Measurements from ENCODE around the gene FGGY. TPM values are rescaled to one million over a fixed set of nuclear protein-coding genes. Genes with fewer than 3 reads are reported as not detected.

Gene FGGY
- total RNA-seq, 1 experiment from 2014 or later: 12.0 TPM

DNA sequence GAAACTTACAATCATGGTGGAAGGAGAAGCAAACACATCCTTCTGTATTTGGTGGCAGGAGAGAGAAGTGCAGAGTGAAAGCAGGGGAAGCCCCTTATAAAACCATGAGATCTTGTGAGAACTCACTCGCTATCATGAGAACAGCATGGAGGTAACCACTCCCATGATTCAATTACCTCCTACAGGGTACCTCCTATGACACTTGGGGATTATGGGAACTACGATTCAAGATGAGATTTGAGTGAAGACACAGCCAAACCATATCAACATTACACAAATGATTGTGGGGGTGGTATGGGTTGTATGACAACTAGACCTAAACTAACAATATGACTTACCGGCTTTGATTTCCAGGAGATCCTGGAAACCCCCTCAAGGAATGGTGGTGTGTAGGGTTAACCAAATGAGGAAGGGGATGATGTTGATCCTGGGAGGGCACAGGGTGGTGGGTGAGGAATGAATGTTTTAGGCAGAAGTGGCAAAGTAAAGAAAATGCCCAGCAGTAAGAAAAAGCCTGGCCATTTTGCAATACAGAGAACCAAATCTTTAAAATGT lies 80.5 kb downstream of the FGGY start:
- POLR2A ChIA-PET: no interaction called here
- CTCF ChIA-PET: no interaction called here
- no peaks in the 10 kb centered on the region for H3K27me3 Mint-ChIP-seq (ENCODE audit: low read depth)
- DNase-seq (ENCODE audit: low spot score) (no peak), ATAC-seq (no peak)
- H3K4me3 Mint-ChIP-seq: no peak overlapping the region
- H3K9me3 Mint-ChIP-seq: peaks cover 9% of the 10 kb centered on the region
- peaks cover 22% of the 10 kb centered on the region for H3K36me3 Mint-ChIP-seq
- TF ChIP-seq, protein P1, sequence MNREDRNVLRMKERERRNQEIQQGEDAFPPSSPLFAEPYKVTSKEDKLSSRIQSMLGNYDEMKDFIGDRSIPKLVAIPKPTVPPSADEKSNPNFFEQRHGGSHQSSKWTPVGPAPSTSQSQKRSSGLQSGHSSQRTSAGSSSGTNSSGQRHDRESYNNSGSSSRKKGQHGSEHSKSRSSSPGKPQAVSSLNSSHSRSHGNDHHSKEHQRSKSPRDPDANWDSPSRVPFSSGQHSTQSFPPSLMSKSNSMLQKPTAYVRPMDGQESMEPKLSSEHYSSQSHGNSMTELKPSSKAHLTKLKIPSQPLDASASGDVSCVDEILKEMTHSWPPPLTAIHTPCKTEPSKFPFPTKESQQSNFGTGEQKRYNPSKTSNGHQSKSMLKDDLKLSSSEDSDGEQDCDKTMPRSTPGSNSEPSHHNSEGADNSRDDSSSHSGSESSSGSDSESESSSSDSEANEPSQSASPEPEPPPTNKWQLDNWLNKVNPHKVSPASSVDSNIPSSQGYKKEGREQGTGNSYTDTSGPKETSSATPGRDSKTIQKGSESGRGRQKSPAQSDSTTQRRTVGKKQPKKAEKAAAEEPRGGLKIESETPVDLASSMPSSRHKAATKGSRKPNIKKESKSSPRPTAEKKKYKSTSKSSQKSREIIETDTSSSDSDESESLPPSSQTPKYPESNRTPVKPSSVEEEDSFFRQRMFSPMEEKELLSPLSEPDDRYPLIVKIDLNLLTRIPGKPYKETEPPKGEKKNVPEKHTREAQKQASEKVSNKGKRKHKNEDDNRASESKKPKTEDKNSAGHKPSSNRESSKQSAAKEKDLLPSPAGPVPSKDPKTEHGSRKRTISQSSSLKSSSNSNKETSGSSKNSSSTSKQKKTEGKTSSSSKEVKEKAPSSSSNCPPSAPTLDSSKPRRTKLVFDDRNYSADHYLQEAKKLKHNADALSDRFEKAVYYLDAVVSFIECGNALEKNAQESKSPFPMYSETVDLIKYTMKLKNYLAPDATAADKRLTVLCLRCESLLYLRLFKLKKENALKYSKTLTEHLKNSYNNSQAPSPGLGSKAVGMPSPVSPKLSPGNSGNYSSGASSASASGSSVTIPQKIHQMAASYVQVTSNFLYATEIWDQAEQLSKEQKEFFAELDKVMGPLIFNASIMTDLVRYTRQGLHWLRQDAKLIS (CRISPR knock-in tag; IDR thresholded peaks at IDR 0.05; ENCODE audit: borderline replicate concordance): no peak
- no peak for TF ChIP-seq ZNF396 (CRISPR knock-in tag; IDR thresholded peaks at IDR 0.05; ENCODE audit: borderline replicate concordance)
- no peak for TF ChIP-seq CREB1 (CRISPR knock-in tag; IDR thresholded peaks at IDR 0.05)
- no peak for TF ChIP-seq MXD4 (CRISPR knock-in tag; IDR thresholded peaks at IDR 0.05; ENCODE audit: borderline replicate concordance)
- no peak for TF ChIP-seq ZNF121 (CRISPR knock-in tag; IDR thresholded peaks at IDR 0.05)
- TF ChIP-seq, protein P2, sequence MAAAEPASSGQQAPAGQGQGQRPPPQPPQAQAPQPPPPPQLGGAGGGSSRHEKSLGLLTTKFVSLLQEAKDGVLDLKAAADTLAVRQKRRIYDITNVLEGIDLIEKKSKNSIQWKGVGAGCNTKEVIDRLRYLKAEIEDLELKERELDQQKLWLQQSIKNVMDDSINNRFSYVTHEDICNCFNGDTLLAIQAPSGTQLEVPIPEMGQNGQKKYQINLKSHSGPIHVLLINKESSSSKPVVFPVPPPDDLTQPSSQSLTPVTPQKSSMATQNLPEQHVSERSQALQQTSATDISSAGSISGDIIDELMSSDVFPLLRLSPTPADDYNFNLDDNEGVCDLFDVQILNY (CRISPR knock-in tag; IDR thresholded peaks at IDR 0.05): no peak
- TF ChIP-seq, protein P3, sequence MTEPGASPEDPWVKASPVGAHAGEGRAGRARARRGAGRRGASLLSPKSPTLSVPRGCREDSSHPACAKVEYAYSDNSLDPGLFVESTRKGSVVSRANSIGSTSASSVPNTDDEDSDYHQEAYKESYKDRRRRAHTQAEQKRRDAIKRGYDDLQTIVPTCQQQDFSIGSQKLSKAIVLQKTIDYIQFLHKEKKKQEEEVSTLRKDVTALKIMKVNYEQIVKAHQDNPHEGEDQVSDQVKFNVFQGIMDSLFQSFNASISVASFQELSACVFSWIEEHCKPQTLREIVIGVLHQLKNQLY (CRISPR knock-in tag; IDR thresholded peaks at IDR 0.05): no peak
- TF ChIP-seq E2F1 (CRISPR knock-in tag; IDR thresholded peaks at IDR 0.05): no peak
- no peak for TF ChIP-seq FOXP1 (CRISPR knock-in tag; IDR thresholded peaks at IDR 0.05; ENCODE audit: borderline replicate concordance)
- no peak for TF ChIP-seq ELF4 (CRISPR knock-in tag; IDR thresholded peaks at IDR 0.05; ENCODE audit: low read depth)
- no peak for TF ChIP-seq SMAD4 (CRISPR knock-in tag; IDR thresholded peaks at IDR 0.05)
- TF ChIP-seq JAZF1 (CRISPR knock-in tag; IDR thresholded peaks at IDR 0.05): no peak
- H3K27ac Mint-ChIP-seq: no peak overlapping the region
- no peaks in the 10 kb centered on the region for H3K4me1 Mint-ChIP-seq

DNA sequence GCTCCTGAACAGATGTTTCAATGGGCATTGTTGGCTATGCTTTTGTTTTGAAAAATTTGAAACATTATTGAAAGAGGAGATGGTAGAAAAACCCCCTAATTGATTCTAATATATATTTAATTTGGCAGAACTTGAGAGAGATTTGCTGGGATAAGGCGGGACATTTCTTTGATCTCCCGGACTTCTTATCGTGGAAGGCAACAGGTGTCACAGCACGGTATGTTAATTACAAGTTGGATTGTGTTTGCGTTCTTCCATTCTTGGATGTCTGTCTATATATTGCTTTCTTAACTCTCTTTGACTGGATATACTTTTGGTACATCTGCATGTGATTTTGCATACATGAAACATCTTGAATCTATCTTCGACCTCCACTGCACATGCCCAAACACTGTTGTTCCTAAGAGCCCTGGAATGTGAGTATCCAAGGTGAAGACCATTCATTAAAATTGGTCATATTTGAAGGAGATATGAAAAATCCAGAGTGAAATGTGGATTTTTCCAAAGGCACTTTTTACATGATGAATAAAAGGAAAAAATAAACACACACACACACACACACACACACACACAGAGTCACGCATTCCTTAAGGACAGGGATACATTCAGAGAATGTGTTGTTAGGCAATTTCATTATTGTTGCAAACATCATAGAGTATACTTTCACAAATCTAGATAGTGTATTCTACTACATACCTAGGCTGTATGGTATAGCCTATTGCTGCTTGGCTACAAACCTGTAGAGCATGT lies 81.9 kb downstream of the FGGY start:
- ChIA-PET POLR2A (no interaction called here), CTCF (no interaction called here)
- no peak overlapping the region for H3K27ac Mint-ChIP-seq
- no peak for TF ChIP-seq TCF7 (CRISPR knock-in tag; IDR thresholded peaks at IDR 0.05; ENCODE audit: low read depth)
- TF ChIP-seq ATF1 (CRISPR knock-in tag; IDR thresholded peaks at IDR 0.05): no peak
- TF ChIP-seq, protein P4, sequence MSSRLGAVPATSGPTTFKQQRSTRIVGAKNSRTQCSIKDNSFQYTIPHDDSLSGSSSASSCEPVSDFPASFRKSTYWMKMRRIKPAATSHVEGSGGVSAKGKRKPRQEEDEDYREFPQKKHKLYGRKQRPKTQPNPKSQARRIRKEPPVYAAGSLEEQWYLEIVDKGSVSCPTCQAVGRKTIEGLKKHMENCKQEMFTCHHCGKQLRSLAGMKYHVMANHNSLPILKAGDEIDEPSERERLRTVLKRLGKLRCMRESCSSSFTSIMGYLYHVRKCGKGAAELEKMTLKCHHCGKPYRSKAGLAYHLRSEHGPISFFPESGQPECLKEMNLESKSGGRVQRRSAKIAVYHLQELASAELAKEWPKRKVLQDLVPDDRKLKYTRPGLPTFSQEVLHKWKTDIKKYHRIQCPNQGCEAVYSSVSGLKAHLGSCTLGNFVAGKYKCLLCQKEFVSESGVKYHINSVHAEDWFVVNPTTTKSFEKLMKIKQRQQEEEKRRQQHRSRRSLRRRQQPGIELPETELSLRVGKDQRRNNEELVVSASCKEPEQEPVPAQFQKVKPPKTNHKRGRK (CRISPR knock-in tag; IDR thresholded peaks at IDR 0.05; ENCODE audit: borderline replicate concordance): no peak
- no peak for TF ChIP-seq CREB1 (CRISPR knock-in tag; IDR thresholded peaks at IDR 0.05)
- TF ChIP-seq SMAD3 (CRISPR knock-in tag; IDR thresholded peaks at IDR 0.05; ENCODE audit: borderline replicate concordance): no peak
- TF ChIP-seq ZNF219 (CRISPR knock-in tag; IDR thresholded peaks at IDR 0.05; ENCODE audit: borderline replicate concordance): no peak
- peaks cover 22% of the 10 kb centered on the region for H3K36me3 Mint-ChIP-seq
- no peak overlapping the region for H3K4me3 Mint-ChIP-seq
- DNase-seq (ENCODE audit: low spot score): no peak
- H3K9me3 Mint-ChIP-seq: peaks cover 14% of the 10 kb centered on the region
- H3K27me3 Mint-ChIP-seq (ENCODE audit: low read depth): no peaks in the 10 kb centered on the region
- peaks cover 11% of the 10 kb centered on the region for H3K4me1 Mint-ChIP-seq
- no peak for ATAC-seq

All from WTC11 (cell line).